HCT116 (cell line): ENCODE measurements around the gene RGS6. TPM values are rescaled to one million over a fixed set of nuclear protein-coding genes. Genes with fewer than 3 reads are reported as not detected.

Source experiments
- ATAC-seq: fragments of 200-7000 bp; cut with Tn5 transposase; 2 replicates; pipeline ENCODE4 v1.9.1; 2020; ENCODE audit warnings: mild to moderate bottlenecking, moderate library complexity
- BruUV-seq: library from RNA; stranded (reverse); fragments of 400-500 nt; replicated peaks from 2 replicates; lab custom pipeline; 2021; lab: Mats Ljungman, UMichigan
- CTCF ChIA-PET: fragments of 300-600 bp; sonication (Branson Sonifier 250); formaldehyde crosslinking; loops from one replicate; lab custom pipeline; 2021; ENCODE audit warnings: antibody characterized with exemption; lab: Charles Lee
- POLR2A ChIA-PET: fragments of 300-600, 350-600 bp; sonication (Branson Sonifier 250); formaldehyde crosslinking; loops from one replicate; lab custom pipeline; 2021; ENCODE audit warnings: antibody characterized with exemption; lab: Charles Lee
- RAD21 ChIA-PET, 2 experiments: fragments of 300-600 bp; sonication (Branson Sonifier 250); formaldehyde crosslinking; loops; one replicate each; lab custom pipeline; 2023; ENCODE audit warnings: low total read pairs in 2 of 2; ENCODE audit not compliant: uncharacterized antibody in 2 of 2, unreplicated experiment in 2 of 2, low non-redundant PET in 1 of 2; lab: Charles Lee
- DNase-seq: peaks from one replicate; pipeline ENCODE4 v3.0.0-alpha.2; 2010; ENCODE audit warnings: low read depth, low spot score
- H2AFZ ChIP-seq: fragments of 200-600 bp; shearing (Covaris generic), sonication (generic); 2 replicates; pipeline ENCODE4 v1.6.1; 2017; ENCODE audit warnings: low read depth, mixed run types, mixed read lengths, antibody characterized with exemption, low read length; ENCODE audit not compliant: poor library complexity, severe bottlenecking
- H3K27ac ChIP-seq: 2 replicates; pipeline ENCODE4 v1.5.1; 2012; ENCODE audit warnings: low read depth, low read length
- H3K27me3 ChIP-seq: fragments of 200-600 bp; sonication (generic); 2 replicates; pipeline ENCODE4 v1.6.1; 2016; ENCODE audit warnings: mixed run types, low read length, mixed read lengths; ENCODE audit not compliant: insufficient read depth
- H3K36me3 ChIP-seq, 2 experiments: fragments of 200-500 bp in 1 of 2; fragments of 200-600 bp in 1 of 2; sonication (Bioruptor generic) in 1 of 2; sonication (generic) in 1 of 2; 2 replicates each; pipeline versions ENCODE4 v1.5.1 to v1.6.1; 2014 to 2016; ENCODE audit warnings: low read length in 2 of 2, inconsistent platforms in 1 of 2, mixed read lengths in 1 of 2, mixed run types in 1 of 2; ENCODE audit not compliant: insufficient read depth in 2 of 2, control insufficient read depth in 1 of 2
- H3K4me1 ChIP-seq, 2 experiments: fragments of 200-600 bp in 1 of 2; sonication (generic) in 1 of 2; 2 replicates each; pipeline versions ENCODE4 v1.5.1 to v1.6.1; 2012 to 2017; ENCODE audit warnings: low read length in 2 of 2, inconsistent platforms in 1 of 2, mild to moderate bottlenecking in 1 of 2, mixed read lengths in 1 of 2, mixed run types in 1 of 2, moderate library complexity in 1 of 2; ENCODE audit not compliant: insufficient read depth in 2 of 2, control insufficient read depth in 1 of 2
- H3K4me2 ChIP-seq: fragments of 200-600 bp; sonication (generic); 2 replicates; pipeline ENCODE4 v1.6.1; 2017; ENCODE audit warnings: mixed run types, low read length, mixed read lengths
- H3K4me3 ChIP-seq, 2 experiments: fragments of 200-600 bp in 1 of 2; sonication (generic) in 1 of 2; replicated peaks in 1 of 2; 2 replicates each; pipeline ENCODE4 v1.5.1; 2011 to 2016; ENCODE audit warnings: low read length in 2 of 2, control low read depth in 1 of 2, low read depth in 1 of 2, mild to moderate bottlenecking in 1 of 2, mixed read lengths in 1 of 2, mixed run types in 1 of 2
- H3K79me2 ChIP-seq: fragments of 200-600 bp; sonication (generic); 2 replicates; pipeline ENCODE4 v1.6.1; 2017; ENCODE audit warnings: mild to moderate bottlenecking, mixed run types, low read length, moderate library complexity, mixed read lengths; ENCODE audit not compliant: insufficient read depth
- H3K9ac ChIP-seq: fragments of 200-600 bp; sonication (generic); 2 replicates; pipeline ENCODE4 v1.6.1; 2016; ENCODE audit warnings: low read length, mixed read lengths
- H3K9me2 ChIP-seq: fragments of 200-600 bp; sonication (generic), shearing (Covaris generic); 2 replicates; pipeline ENCODE4 v1.6.1; 2017; ENCODE audit warnings: mixed run types, mild to moderate bottlenecking, moderate library complexity; ENCODE audit not compliant: insufficient read depth
- H3K9me3 ChIP-seq, 2 experiments: fragments of 200-500 bp in 1 of 2; fragments of 200-600 bp in 1 of 2; sonication (Bioruptor generic) in 1 of 2; sonication (generic) in 1 of 2; 2 replicates each; pipeline ENCODE4 v1.6.1; 2014 to 2017; ENCODE audit warnings: low read length in 2 of 2, mixed read lengths in 2 of 2, inconsistent platforms in 1 of 2, low read depth in 1 of 2, mild to moderate bottlenecking in 1 of 2, mixed run types in 1 of 2, moderate library complexity in 1 of 2; ENCODE audit not compliant: control insufficient read depth in 1 of 2, insufficient read depth in 1 of 2
- H4K20me1 ChIP-seq: fragments of 200-600 bp; sonication (generic), shearing (Covaris generic); 2 replicates; pipeline ENCODE4 v1.6.1; 2017; ENCODE audit warnings: mixed run types, mild to moderate bottlenecking, moderate library complexity; ENCODE audit not compliant: insufficient read depth
- CBX3 ChIP-seq: IDR thresholded peaks from 2 replicates; pipeline ENCODE4 v1.6.1; 2012; ENCODE audit warnings: low read depth
- EGR1 ChIP-seq: IDR thresholded peaks from 2 replicates; pipeline ENCODE4 v1.6.1; 2012; ENCODE audit warnings: low read depth
- EZH2phosphoT487 ChIP-seq: fragments of 200-600 bp; IDR thresholded peaks from 2 replicates; pipeline ENCODE4 v1.6.1; 2018; ENCODE audit warnings: antibody characterized with exemption, borderline replicate concordance
- JUND ChIP-seq: IDR thresholded peaks from 2 replicates; pipeline ENCODE4 v1.6.1; 2012
- MAX ChIP-seq: IDR thresholded peaks from 2 replicates; pipeline ENCODE4 v1.6.1; 2012
- POLR2A ChIP-seq: IDR thresholded peaks from 2 replicates; pipeline ENCODE4 v1.7.0; 2011; ENCODE audit warnings: borderline replicate concordance; ENCODE audit not compliant: insufficient read depth, insufficient read length; ENCODE audit errors: extremely low read depth
- RAD21 ChIP-seq: IDR thresholded peaks from 2 replicates; pipeline ENCODE4 v1.6.1; 2012; ENCODE audit warnings: low read depth, mild to moderate bottlenecking
- SIN3A ChIP-seq: IDR thresholded peaks from 2 replicates; pipeline ENCODE4 v1.6.1; 2012; ENCODE audit warnings: low read depth
- SP1 ChIP-seq: IDR thresholded peaks from 2 replicates; pipeline ENCODE4 v1.6.1; 2012; ENCODE audit warnings: low read depth
- SRF ChIP-seq: IDR thresholded peaks from 2 replicates; pipeline ENCODE4 v1.6.1; 2012; ENCODE audit warnings: low read depth
- YY1 ChIP-seq: IDR thresholded peaks from 2 replicates; pipeline ENCODE4 v1.6.1; 2011; ENCODE audit warnings: low read length, low read depth, moderate library complexity, mild to moderate bottlenecking; ENCODE audit not compliant: insufficient replicate concordance; ENCODE audit errors: extremely low read depth
- intact Hi-C: fragments of 100-400 bp; cut with micrococcal nuclease; formaldehyde crosslinking; loops from 2 replicates; pipeline ENCODE4 v1.10.0; 2022
- total RNA-seq: library from RNA; stranded (reverse); gene quantifications from one replicate; pipeline ENCODE4 v1.2.1, GENCODE V29; 2021; ENCODE audit not compliant: unreplicated experiment
- TF ChIP-seq, protein P1 (sequence below): IDR thresholded peaks from 2 replicates; pipeline ENCODE4 v1.6.1; 2012; ENCODE audit warnings: low read depth
- TF ChIP-seq, protein P2 (sequence below): IDR thresholded peaks from 2 replicates; pipeline ENCODE4 v1.6.1; 2011; ENCODE audit warnings: mild to moderate bottlenecking, low read length, moderate library complexity; ENCODE audit not compliant: insufficient replicate concordance; ENCODE audit errors: extremely low read depth

RGS6 gene
- total RNA-seq, 1 experiment from 2014 or later, result 4.7 TPM

- TF ChIP-seq, protein P1, sequence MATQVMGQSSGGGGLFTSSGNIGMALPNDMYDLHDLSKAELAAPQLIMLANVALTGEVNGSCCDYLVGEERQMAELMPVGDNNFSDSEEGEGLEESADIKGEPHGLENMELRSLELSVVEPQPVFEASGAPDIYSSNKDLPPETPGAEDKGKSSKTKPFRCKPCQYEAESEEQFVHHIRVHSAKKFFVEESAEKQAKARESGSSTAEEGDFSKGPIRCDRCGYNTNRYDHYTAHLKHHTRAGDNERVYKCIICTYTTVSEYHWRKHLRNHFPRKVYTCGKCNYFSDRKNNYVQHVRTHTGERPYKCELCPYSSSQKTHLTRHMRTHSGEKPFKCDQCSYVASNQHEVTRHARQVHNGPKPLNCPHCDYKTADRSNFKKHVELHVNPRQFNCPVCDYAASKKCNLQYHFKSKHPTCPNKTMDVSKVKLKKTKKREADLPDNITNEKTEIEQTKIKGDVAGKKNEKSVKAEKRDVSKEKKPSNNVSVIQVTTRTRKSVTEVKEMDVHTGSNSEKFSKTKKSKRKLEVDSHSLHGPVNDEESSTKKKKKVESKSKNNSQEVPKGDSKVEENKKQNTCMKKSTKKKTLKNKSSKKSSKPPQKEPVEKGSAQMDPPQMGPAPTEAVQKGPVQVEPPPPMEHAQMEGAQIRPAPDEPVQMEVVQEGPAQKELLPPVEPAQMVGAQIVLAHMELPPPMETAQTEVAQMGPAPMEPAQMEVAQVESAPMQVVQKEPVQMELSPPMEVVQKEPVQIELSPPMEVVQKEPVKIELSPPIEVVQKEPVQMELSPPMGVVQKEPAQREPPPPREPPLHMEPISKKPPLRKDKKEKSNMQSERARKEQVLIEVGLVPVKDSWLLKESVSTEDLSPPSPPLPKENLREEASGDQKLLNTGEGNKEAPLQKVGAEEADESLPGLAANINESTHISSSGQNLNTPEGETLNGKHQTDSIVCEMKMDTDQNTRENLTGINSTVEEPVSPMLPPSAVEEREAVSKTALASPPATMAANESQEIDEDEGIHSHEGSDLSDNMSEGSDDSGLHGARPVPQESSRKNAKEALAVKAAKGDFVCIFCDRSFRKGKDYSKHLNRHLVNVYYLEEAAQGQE, result no peak
- TF ChIP-seq, all 23 proteins: peak for 0
Measured at GRCh38 chr14:71988939-71989338, 56.7 kb downstream of the RGS6 start (continued).

DNA sequence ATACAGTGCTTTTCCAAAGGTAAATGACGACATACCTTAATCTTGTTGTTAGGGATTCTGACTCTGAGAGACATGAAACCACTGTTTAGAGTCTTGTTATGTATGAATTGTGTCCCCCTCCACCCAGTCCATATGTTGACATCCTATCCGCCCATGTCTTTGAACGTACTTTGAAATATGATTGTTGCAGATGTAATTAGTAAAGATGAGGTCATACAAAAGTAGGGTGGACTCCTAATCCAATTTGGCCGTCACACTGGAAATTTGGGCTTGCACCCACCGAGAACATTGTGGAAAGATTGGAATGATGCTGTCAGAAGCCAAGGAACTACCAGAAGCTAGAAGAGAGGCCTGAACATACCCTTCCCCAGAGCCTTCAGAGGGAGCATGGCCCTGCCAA is 62.2 kb downstream of the RGS6 start:
- Histone ChIP-seq H3K9ac (no peak overlapping the region), H2AFZ (no peak overlapping the region), H3K4me3 (no peak overlapping the region), H4K20me1 (no peaks in the 10 kb centered on the region), H3K4me1 (no peaks in the 10 kb centered on the region), H3K27me3 (no peaks in the 10 kb centered on the region), H3K36me3 (no peaks in the 10 kb centered on the region), H3K9me3 (no peaks in the 10 kb centered on the region), H3K4me2 (no peak overlapping the region), H3K27ac (no peak overlapping the region), H3K79me2 (no peaks in the 10 kb centered on the region), H3K9me2 (no peaks in the 10 kb centered on the region)
- ChIA-PET RAD21 (no interaction called here), CTCF (no interaction called here), POLR2A (no interaction called here)
- DNase-seq (no peak), ATAC-seq (no peak)
- intact Hi-C loops, result no loop called here
- no TSS peak for BruUV-seq
- TF ChIP-seq EZH2phosphoT487, result no peak
- TF ChIP-seq CBX3, result no peak
- TF ChIP-seq RAD21, result no peak
- TF ChIP-seq EGR1, result no peak
- no peak for TF ChIP-seq MAX
- TF ChIP-seq, protein P1, result no peak
- TF ChIP-seq, protein P2, sequence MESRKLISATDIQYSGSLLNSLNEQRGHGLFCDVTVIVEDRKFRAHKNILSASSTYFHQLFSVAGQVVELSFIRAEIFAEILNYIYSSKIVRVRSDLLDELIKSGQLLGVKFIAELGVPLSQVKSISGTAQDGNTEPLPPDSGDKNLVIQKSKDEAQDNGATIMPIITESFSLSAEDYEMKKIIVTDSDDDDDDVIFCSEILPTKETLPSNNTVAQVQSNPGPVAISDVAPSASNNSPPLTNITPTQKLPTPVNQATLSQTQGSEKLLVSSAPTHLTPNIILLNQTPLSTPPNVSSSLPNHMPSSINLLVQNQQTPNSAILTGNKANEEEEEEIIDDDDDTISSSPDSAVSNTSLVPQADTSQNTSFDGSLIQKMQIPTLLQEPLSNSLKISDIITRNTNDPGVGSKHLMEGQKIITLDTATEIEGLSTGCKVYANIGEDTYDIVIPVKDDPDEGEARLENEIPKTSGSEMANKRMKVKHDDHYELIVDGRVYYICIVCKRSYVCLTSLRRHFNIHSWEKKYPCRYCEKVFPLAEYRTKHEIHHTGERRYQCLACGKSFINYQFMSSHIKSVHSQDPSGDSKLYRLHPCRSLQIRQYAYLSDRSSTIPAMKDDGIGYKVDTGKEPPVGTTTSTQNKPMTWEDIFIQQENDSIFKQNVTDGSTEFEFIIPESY, result no peak
- no peak for TF ChIP-seq JUND
- TF ChIP-seq POLR2A, result no peak
- no peak for TF ChIP-seq SIN3A
- no peak for TF ChIP-seq SRF
- TF ChIP-seq SP1, result no peak
- TF ChIP-seq YY1, result no peak
